Hematopoietic multipotent progenitor cell treated with erythropoietin and hydrocortisone succinate and interleukin-3 and kit ligand, for 8 days (in vitro differentiated cells): ENCODE results near the gene NBPF19.
"Not testable (repeated sequence)": the region's sequence is repeated elsewhere in the genome, so short reads cannot be mapped to it uniquely, and the experiment has no call there.

Experiments
- DNase-seq: peaks from one replicate; pipeline ENCODE4 v3.0.0-alpha.2; 2015

The NBPF19 gene

GRCh38 chr1:149474745-149475144 lies at the start of gene NBPF19:
Gene NBPF19, plus strand, starts transcription at chr1:149475045. Its CDS starts 888 bp downstream, at chr1:149475933.
- not testable (repeated sequence) for DNase-seq

GRCh38 chr1:149428317-149428716 lies 46.5 kb upstream of the NBPF19 start:
- not testable (repeated sequence) for DNase-seq

GRCh38 chr1:149445451-149445850 lies 29.4 kb upstream of the NBPF19 start:
- peak; percentile 14 for DNase-seq

- DNase-seq: not testable (repeated sequence)
These were observed 22.6 kb upstream of the NBPF19 start for GRCh38 chr1:149452196-149452595.

GRCh38 chr1:149452652-149453051 lies 22.2 kb upstream of the NBPF19 start:
- not testable (repeated sequence) for DNase-seq

GRCh38 chr1:149558350-149558825 lies 83.5 kb downstream of the NBPF19 start:
- peak; percentile 45 for DNase-seq

GRCh38 chr1:149561806-149562205 lies 87.0 kb downstream of the NBPF19 start:
- not testable (repeated sequence) for DNase-seq

GRCh38 chr1:149565485-149565884 lies 90.6 kb downstream of the NBPF19 start:
- DNase-seq: not testable (repeated sequence)

GRCh38 chr1:149572763-149573162 lies 97.9 kb downstream of the NBPF19 start:
- not testable (repeated sequence) for DNase-seq

GRCh38 chr1:149585592-149585991 lies 110.7 kb downstream of the NBPF19 start:
- DNase-seq: not testable (repeated sequence)
